ENCODE data around the gene ZNF804B. TPM values are rescaled to one million over a fixed set of nuclear protein-coding genes. Genes with fewer than 3 reads are reported as not detected.

Gene ZNF804B
- total RNA-seq, 2 experiments from 2014 or later, result not detected

DNA sequence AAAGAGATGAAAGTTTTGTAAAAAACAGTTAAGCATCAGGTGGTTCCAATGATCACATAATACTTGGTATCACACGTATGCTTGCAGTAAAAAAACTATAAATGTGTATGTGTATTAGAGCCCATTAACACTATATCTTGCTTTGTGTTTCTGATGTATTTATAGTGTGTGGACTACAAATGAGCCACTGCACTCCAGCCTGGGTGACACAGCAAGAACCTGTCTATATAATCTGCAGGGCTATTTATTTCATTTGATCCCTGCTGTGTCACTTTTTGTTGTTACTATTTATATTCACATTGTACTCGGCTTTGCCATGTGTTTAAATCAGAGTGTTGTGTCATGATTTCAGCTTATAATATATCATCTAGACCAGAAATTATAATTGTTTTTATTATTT, 523.8 kb downstream of the ZNF804B start:
- Histone ChIP-seq H3K79me2 (ENCODE audit: insufficient read depth, low read depth, low read length) (no peaks in the 10 kb centered on the region), H3K27ac (ENCODE audit: low read depth, low read length, poor library complexity, severe bottlenecking) (no peak overlapping the region), H2AFZ (ENCODE audit: low read length) (no peak overlapping the region), H3K9me2 (ENCODE audit: insufficient read depth, low read length) (no peaks in the 10 kb centered on the region), H3K4me1 (ENCODE audit: insufficient read depth, low read length, poor library complexity, severe bottlenecking) (no peaks in the 10 kb centered on the region), H3K4me2 (ENCODE audit: low read length) (no peak overlapping the region), H3K4me3 (ENCODE audit: low read depth, low read length, poor library complexity, severe bottlenecking) (no peak overlapping the region), H3K9me3 (ENCODE audit: low read length) (no peaks in the 10 kb centered on the region), H3K36me3 (ENCODE audit: insufficient read depth, low read length) (no peaks in the 10 kb centered on the region), H4K20me1 (ENCODE audit: insufficient read depth, low read length) (no peaks in the 10 kb centered on the region)
- POLR2A ChIA-PET, result no interaction called here
- DNase-seq (ENCODE audit: low spot score), result no peak
- CTCF ChIA-PET (ENCODE audit: unreplicated experiment), result no interaction called here
- BruUV-seq (replicated peaks), result no TSS peak
- TF ChIP-seq, protein P1, sequence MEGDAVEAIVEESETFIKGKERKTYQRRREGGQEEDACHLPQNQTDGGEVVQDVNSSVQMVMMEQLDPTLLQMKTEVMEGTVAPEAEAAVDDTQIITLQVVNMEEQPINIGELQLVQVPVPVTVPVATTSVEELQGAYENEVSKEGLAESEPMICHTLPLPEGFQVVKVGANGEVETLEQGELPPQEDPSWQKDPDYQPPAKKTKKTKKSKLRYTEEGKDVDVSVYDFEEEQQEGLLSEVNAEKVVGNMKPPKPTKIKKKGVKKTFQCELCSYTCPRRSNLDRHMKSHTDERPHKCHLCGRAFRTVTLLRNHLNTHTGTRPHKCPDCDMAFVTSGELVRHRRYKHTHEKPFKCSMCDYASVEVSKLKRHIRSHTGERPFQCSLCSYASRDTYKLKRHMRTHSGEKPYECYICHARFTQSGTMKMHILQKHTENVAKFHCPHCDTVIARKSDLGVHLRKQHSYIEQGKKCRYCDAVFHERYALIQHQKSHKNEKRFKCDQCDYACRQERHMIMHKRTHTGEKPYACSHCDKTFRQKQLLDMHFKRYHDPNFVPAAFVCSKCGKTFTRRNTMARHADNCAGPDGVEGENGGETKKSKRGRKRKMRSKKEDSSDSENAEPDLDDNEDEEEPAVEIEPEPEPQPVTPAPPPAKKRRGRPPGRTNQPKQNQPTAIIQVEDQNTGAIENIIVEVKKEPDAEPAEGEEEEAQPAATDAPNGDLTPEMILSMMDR (conservative IDR thresholded peaks at IDR 0.05; ENCODE audit: low read length), result no peak
- no peak for TF ChIP-seq EZH2phosphoT487 (IDR thresholded peaks at IDR 0.05; ENCODE audit: borderline replicate concordance, low read depth, low read length)
- intact Hi-C loops (cut with micrococcal nuclease; ENCODE audit: unreplicated experiment), result no loop called here

DNA sequence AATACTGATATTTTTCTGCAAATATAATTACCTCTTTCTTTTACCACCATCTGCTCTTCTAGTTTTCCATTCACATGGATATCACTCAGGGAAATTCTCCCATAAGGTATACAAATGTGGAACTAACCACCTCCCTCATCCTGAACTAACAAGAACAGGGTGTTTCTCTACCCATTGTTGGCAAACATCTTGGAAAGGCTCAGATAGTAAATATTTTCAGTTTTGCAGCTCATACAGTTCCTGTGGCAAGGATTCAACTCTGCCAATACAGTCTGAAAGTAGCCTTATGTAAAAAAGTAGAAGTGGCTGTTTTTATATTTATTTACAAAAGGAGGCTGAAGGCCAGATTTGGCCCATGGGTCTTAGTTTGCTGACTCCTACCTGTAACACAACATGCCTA, 549.0 kb downstream of the ZNF804B start:
- no peaks in the 10 kb centered on the region for H3K36me3 ChIP-seq (ENCODE audit: insufficient read depth, low read length)
- H2AFZ ChIP-seq (ENCODE audit: low read length), result no peak overlapping the region
- POLR2A ChIA-PET, result no interaction called here
- H3K4me1 ChIP-seq (ENCODE audit: insufficient read depth, low read length, poor library complexity, severe bottlenecking), result no peaks in the 10 kb centered on the region
- H3K4me3 ChIP-seq (ENCODE audit: low read depth, low read length, poor library complexity, severe bottlenecking), result no peak overlapping the region
- DNase-seq (ENCODE audit: low spot score), result no peak
- H3K9me3 ChIP-seq (ENCODE audit: low read length), result no peaks in the 10 kb centered on the region
- intact Hi-C loops (cut with micrococcal nuclease; ENCODE audit: unreplicated experiment), result no loop called here
- H3K9me2 ChIP-seq (ENCODE audit: insufficient read depth, low read length), result no peaks in the 10 kb centered on the region
- H3K4me2 ChIP-seq (ENCODE audit: low read length), result no peak overlapping the region
- BruUV-seq (replicated peaks), result no TSS peak
- no peaks in the 10 kb centered on the region for H4K20me1 ChIP-seq (ENCODE audit: insufficient read depth, low read length)
- no peak for TF ChIP-seq EZH2phosphoT487 (IDR thresholded peaks at IDR 0.05; ENCODE audit: borderline replicate concordance, low read depth, low read length)
- TF ChIP-seq, protein P1 (conservative IDR thresholded peaks at IDR 0.05; ENCODE audit: low read length), result no peak
- CTCF ChIA-PET (ENCODE audit: unreplicated experiment), result no interaction called here
- no peaks in the 10 kb centered on the region for H3K79me2 ChIP-seq (ENCODE audit: insufficient read depth, low read depth, low read length)
- no peak overlapping the region for H3K27ac ChIP-seq (ENCODE audit: low read depth, low read length, poor library complexity, severe bottlenecking)

DNA sequence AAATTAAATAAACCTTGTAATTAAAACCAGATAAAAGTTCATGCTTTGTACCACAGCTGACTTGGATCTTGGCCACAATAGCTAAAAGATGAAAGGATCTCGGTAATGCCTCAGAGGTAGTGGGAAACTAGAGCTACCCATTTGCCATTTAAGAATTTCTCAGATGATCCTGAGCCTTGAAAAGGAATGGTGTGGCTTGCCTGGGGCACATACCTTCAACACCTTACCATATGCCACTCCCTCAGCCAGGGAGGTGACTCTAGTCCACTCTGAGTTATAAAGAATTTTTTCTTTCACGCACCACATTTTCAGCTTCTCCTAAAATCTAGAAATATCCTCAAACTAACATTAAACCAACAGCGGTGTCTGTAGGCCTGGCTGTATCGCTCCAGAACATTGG, 552.4 kb downstream of the ZNF804B start:
- ChIA-PET POLR2A (interaction anchor here (0.5 to 0.9 kb wide), 3 partner anchors 16 to 361 kb away, joined by 3 to 5 read pairs (median 3); no protein-coding TSS in a partner anchor), CTCF (ENCODE audit: unreplicated experiment) (no interaction called here)
- Histone ChIP-seq H3K4me2 (ENCODE audit: low read length) (no peak overlapping the region), H3K9me3 (ENCODE audit: low read length) (no peaks in the 10 kb centered on the region), H3K9me2 (ENCODE audit: insufficient read depth, low read length) (no peaks in the 10 kb centered on the region), H3K4me3 (ENCODE audit: low read depth, low read length, poor library complexity, severe bottlenecking) (no peak overlapping the region), H2AFZ (ENCODE audit: low read length) (no peak overlapping the region), H3K4me1 (ENCODE audit: insufficient read depth, low read length, poor library complexity, severe bottlenecking) (no peaks in the 10 kb centered on the region), H4K20me1 (ENCODE audit: insufficient read depth, low read length) (no peaks in the 10 kb centered on the region), H3K36me3 (ENCODE audit: insufficient read depth, low read length) (no peaks in the 10 kb centered on the region), H3K79me2 (ENCODE audit: insufficient read depth, low read depth, low read length) (no peaks in the 10 kb centered on the region), H3K27ac (ENCODE audit: low read depth, low read length, poor library complexity, severe bottlenecking) (no peak overlapping the region)
- no peak for TF ChIP-seq EZH2phosphoT487 (IDR thresholded peaks at IDR 0.05; ENCODE audit: borderline replicate concordance, low read depth, low read length)
- TF ChIP-seq, protein P1 (conservative IDR thresholded peaks at IDR 0.05; ENCODE audit: low read length), result no peak
- DNase-seq (ENCODE audit: low spot score), result no peak
- intact Hi-C loops (cut with micrococcal nuclease; ENCODE audit: unreplicated experiment), result no loop called here
- BruUV-seq (replicated peaks), result no TSS peak

All from OCI-LY7 (cell line).